Vagina (tissue), 2 donors: ENCODE results near the gene RALGAPB. TPM values are rescaled to one million over a fixed set of nuclear protein-coding genes. Genes with fewer than 3 reads are reported as not detected.

ENCODE experiments used
- DNase-seq, 2 donors: peaks; one replicate each; pipeline ENCODE4 v3.0.0-alpha.2; 2017; ENCODE audit errors: extremely low spot score in 2 of 2
- H3K27ac ChIP-seq: fragments of 200-600 bp; sonication (generic); one replicate; pipeline ENCODE4 v1.5.1; 2019
- H3K27me3 ChIP-seq: fragments of 200-600 bp; sonication (generic); one replicate; pipeline ENCODE4 v1.5.1; 2019
- H3K36me3 ChIP-seq, 2 donors: fragments of 200-600 bp; sonication (generic); one replicate each; pipeline ENCODE4 v1.5.1; 2017 to 2019
- H3K4me1 ChIP-seq: fragments of 200-600 bp; sonication (generic); one replicate; pipeline ENCODE4 v1.5.1; 2019
- H3K4me3 ChIP-seq, 2 donors: fragments of 200-600 bp; sonication (generic); 1 replicate in 1 of 2; 2 replicates in 1 of 2; pipeline ENCODE4 v1.5.1; 2016 to 2019
- H3K9me3 ChIP-seq: fragments of 200-600 bp; sonication (generic); one replicate; pipeline ENCODE4 v1.5.1; 2019
- CTCF ChIP-seq, 3 experiments: fragments of 450-650 bp in 2 of 3; fragments of 200-600 bp in 1 of 3; sonication (generic) in 1 of 3; IDR thresholded peaks; one replicate each; pipeline ENCODE4 v1.5.1; 2017 to 2019; ENCODE audit warnings: antibody characterized with exemption in 3 of 3, mild to moderate bottlenecking in 2 of 3, moderate library complexity in 2 of 3
- POLR2A ChIP-seq, 2 donors: fragments of 450-650 bp; IDR thresholded peaks; one replicate each; pipeline ENCODE4 v1.6.1; 2017; ENCODE audit warnings: antibody characterized with exemption in 2 of 2, mild to moderate bottlenecking in 2 of 2, moderate library complexity in 2 of 2
- POLR2AphosphoS5 ChIP-seq, 2 donors: sonication (generic); formaldehyde crosslinking; IDR thresholded peaks; one replicate each; pipeline ENCODE4 v1.9.0; 2017; ENCODE audit warnings: antibody characterized with exemption in 2 of 2, mild to moderate bottlenecking in 2 of 2, low read depth in 1 of 2; ENCODE audit not compliant: insufficient read depth in 1 of 2
- intact Hi-C: fragments of 100-400 bp; cut with DNase I; formaldehyde crosslinking; loops from one replicate; pipeline ENCODE4 v1.15.1; 2023
- total RNA-seq: library from RNA; depleted of rRNA; stranded (reverse); fragments of >200 nt; gene quantifications from one replicate; pipeline ENCODE4 v1.2.3, GENCODE V29; 2016

Gene RALGAPB
- total RNA-seq, 1 donor from 2014 or later = 45.2 TPM

GRCh38 chr20:38450412-38450975 lies 22.1 kb upstream of the RALGAPB start:
- TF ChIP-seq POLR2AphosphoS5 (IDR thresholded peaks at IDR 0.05; ENCODE audit: insufficient read depth in 1 of 2, low read depth in 1 of 2) (no peak), POLR2A (IDR thresholded peaks at IDR 0.05) (no peak), CTCF (IDR thresholded peaks at IDR 0.05) (no peak)
- no peak overlapping the region for H3K4me3 ChIP-seq

GRCh38 chr20:38452880-38453624 lies 19.6 kb upstream of the RALGAPB start:
- Histone ChIP-seq H3K27ac (no peak overlapping the region), H3K9me3 (no peaks in the 10 kb centered on the region), H3K4me3 (no peak overlapping the region), H3K27me3 (no peaks in the 10 kb centered on the region), H3K36me3 (peaks cover 0 to 14% of the 10 kb centered on the region in 2 donors), H3K4me1 (peaks cover 1% of the 10 kb centered on the region)
- no peak for TF ChIP-seq POLR2A (IDR thresholded peaks at IDR 0.05)
- TF ChIP-seq POLR2AphosphoS5 (IDR thresholded peaks at IDR 0.05; ENCODE audit: insufficient read depth in 1 of 2, low read depth in 1 of 2) = no peak
- no peak for TF ChIP-seq CTCF (IDR thresholded peaks at IDR 0.05)
- intact Hi-C loops = no loop called here
- no peak for DNase-seq

More at GRCh38 chr20:38450412-38450975, 22.1 kb upstream of the RALGAPB start:
- Histone ChIP-seq H3K27me3 (no peaks in the 10 kb centered on the region), H3K36me3 (peaks cover 0 to 14% of the 10 kb centered on the region in 2 donors), H3K4me1 (peaks cover 19% of the 10 kb centered on the region), H3K9me3 (no peaks in the 10 kb centered on the region), H3K27ac (no peak overlapping the region)
- intact Hi-C loops = no loop called here
- DNase-seq = no peak

- Histone ChIP-seq H3K36me3 (peaks cover 0 to 14% of the 10 kb centered on the region in 2 donors), H3K4me1 (no peaks in the 10 kb centered on the region), H3K27ac (no peak overlapping the region), H3K27me3 (no peaks in the 10 kb centered on the region), H3K4me3 (no peak overlapping the region), H3K9me3 (no peaks in the 10 kb centered on the region)
- intact Hi-C loops = no loop called here
- DNase-seq = no peak
- TF ChIP-seq CTCF (IDR thresholded peaks at IDR 0.05) (no peak), POLR2A (IDR thresholded peaks at IDR 0.05) (no peak), POLR2AphosphoS5 (IDR thresholded peaks at IDR 0.05; ENCODE audit: insufficient read depth in 1 of 2, low read depth in 1 of 2) (no peak)
Measured at GRCh38 chr20:38453941-38454340, 18.7 kb upstream of the RALGAPB start.

- H3K36me3 ChIP-seq = peaks cover 0 to 10% of the 10 kb centered on the region in 2 donors
- no peak for DNase-seq
- H3K27me3 ChIP-seq = no peaks in the 10 kb centered on the region
- H3K4me1 ChIP-seq = no peaks in the 10 kb centered on the region
- TF ChIP-seq CTCF (IDR thresholded peaks at IDR 0.05) (no peak), POLR2A (IDR thresholded peaks at IDR 0.05) (no peak), POLR2AphosphoS5 (IDR thresholded peaks at IDR 0.05; ENCODE audit: insufficient read depth in 1 of 2, low read depth in 1 of 2) (no peak)
- intact Hi-C loops = no loop called here
- H3K27ac ChIP-seq = no peak overlapping the region
- H3K4me3 ChIP-seq = no peak overlapping the region
- H3K9me3 ChIP-seq = no peaks in the 10 kb centered on the region
Measured at GRCh38 chr20:38454556-38455473, 17.8 kb upstream of the RALGAPB start.
